GM21717 (cell line): ENCODE data around the gene PFKP.

Experiments used
- ATAC-seq: cut with Tn5 transposase; IDR thresholded peaks from one replicate; pipeline ENCODE4 v1.9.1; 2021; ENCODE audit warnings: mild to moderate bottlenecking, moderate library complexity; ENCODE audit not compliant: unreplicated experiment

PFKP gene

DNA sequence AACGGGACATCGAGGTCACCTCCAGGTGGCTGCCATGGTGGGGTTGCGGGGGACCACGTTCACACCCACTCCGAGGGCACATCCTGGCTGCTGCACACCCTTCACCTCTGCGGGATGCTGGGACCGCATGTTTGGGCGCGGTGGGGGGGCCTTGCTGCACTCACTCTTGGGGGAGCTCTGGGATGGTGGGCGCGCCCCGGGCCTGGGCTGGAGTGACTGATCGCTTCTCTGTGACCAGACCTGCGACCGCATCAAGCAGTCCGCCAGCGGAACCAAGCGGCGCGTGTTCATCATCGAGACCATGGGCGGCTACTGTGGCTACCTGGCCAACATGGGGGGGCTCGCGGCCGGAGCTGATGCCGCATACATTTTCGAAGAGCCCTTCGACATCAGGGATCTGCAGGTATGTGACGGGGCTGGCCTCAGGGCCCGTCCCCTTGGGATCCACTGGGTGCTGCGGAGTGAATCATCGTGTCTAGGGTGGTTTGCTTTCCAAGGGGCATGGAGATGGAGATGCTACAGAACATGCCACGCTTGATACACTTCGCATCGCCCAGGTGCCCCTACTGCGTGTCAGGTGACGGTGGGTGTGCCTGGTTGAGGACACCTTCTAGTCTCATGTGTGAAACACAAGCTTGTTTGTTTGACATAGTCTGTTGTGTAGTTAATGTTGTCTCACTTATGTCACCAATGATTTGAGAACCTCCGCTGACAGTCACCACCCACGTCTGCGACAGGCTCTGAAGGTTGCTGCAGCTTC is 62.4 kb downstream of the PFKP start:
- no peak for ATAC-seq

DNA sequence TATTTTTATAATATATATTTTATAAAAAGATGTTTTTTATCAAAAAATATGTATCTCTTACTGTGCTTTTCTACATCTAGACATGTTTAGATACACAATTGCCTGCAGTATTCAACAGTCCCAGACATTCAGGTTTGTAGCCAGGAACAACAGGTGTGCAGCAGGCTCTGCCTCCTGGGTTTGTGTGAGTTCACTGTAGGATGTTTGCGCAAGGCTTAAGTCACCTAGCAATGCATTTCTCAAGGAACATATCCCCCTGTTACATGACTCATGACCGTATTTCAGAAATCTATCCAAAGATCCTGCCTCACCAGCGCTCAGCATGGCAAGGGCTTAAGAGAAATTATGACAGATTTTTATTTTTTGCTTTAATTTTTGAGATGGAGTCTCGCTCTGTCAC is 63.8 kb downstream of the PFKP start:
- ATAC-seq = no peak

DNA sequence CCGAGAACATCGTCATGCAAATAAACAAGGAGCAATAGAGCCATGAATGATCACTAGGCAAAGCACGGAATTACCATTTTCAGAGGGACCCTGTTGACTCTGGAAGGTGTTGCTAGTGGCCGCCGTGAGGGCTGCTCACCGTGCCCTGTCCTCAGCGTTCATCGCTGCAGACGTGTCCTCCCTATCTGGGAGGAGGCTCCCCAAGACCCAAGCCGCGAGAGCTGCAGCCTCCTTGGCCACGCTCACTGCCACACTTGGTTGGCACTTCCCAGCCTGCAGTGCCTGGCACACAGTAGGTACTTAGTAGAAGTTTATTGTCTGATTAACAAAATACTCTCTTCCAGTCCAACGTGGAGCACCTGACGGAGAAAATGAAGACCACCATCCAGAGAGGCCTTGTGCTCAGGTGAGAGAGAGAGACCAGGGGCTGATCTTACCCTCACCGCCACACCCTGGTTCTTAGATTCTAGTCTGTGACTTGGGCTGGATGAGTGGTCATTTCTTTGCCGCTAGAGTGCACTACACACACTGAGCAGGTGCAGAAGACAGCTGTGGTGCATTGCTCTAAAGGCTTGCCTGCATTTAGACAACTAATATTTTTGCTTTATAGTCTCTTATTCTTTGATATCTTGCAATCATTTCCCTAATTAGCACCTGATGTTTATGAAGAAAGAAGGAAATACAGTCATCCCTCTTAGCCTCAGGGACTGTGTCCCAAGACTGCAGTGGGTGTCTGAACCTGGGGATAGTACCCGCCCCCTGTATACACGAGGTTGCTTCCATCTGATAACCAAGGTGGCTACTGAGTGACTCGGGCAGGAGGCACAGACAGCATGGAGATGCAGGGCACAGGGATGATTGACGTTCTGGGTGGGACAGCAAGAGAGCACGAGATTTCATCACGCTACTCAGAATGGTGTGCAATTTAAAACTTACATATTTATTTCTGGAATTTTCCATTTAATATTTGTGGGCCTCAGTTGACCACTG is 65.0 kb downstream of the PFKP start:
- ATAC-seq = no peak

DNA sequence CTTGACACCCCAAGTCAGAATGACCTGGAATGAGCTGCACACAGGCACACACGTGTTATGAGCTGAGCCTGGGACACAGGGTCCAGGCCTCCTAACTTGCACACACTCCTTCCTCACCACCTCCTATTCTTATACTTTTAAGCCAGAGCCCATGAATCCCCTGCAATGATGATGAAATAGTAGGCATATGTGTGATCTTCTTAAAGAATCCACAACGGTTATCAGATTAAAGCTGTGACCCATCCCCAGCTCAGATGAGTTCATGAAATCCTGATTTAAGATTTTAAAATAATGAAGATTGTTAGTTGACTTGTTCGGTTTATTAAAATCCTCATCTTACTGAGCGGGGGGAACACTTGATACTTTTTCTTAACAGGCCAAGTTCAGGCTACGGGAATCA is 66.6 kb downstream of the PFKP start:
- no peak for ATAC-seq

GRCh38 chr10:3135006-3135405 is 67.7 kb downstream of the PFKP start:
- no peak for ATAC-seq

DNA sequence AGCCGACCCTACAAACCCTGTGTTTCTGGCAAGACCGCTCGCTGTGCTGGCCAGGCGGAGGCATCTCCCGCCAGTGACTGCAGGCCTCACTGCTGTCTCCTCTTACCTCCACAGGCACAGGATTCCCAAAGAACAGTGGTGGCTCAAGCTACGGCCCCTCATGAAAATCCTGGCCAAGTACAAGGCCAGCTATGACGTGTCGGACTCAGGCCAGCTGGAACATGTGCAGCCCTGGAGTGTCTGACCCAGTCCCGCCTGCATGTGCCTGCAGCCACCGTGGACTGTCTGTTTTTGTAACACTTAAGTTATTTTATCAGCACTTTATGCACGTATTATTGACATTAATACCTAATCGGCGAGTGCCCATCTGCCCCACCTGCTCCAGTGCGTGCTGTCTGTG is 69.0 kb downstream of the PFKP start:
- ATAC-seq = no peak

DNA sequence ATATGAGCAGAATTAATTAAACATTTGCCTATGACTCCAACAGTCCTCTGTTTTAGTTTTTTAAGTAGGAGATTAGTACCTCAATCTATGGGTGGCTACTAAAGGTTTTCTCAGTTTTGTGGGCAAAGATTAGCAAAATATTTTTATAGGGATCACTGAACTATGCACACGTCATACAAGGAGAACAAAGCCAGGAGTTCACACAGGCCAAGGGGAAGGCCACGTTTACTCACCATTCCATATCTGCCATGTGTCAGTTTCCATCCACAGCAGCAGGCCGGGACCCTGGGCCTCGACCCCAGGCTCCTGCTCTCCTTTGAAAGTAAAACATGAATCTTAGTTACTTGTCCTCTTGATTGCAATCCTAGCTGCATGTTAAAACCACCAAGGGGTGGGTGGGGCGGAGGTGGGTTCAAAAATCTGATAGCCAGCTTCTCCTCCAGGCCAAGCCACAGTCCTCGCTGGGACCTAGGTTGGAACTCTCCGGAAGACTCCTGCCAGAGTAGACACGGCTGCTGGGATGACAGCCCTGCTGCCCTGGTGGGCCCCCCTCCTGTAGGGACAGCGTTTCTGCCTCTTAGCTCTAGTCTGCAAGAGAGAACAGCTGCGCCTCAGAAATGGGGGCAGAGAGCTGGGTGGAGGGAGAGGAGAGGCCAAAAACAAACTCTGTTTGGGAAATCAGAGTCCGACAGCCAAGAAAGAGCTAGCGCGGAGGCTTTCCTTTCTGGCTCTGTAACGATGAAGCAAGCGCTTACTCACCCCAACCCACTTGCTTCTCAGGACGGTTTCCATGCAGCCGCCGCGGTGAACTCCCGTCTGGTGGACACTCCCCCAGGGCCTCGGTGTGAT is 69.6 kb downstream of the PFKP start:
- no peak for ATAC-seq

GRCh38 chr10:3137958-3138726 is 70.8 kb downstream of the PFKP start:
- ATAC-seq = no peak

- no peak for ATAC-seq
These were observed 72.0 kb downstream of the PFKP start for GRCh38 chr10:3139216-3139910.

- ATAC-seq = no peak
These were observed 72.9 kb downstream of the PFKP start for GRCh38 chr10:3140280-3140679.

GRCh38 chr10:3141351-3142005 is 74.1 kb downstream of the PFKP start:
- no peak for ATAC-seq

- ATAC-seq = no peak
These were observed 75.0 kb downstream of the PFKP start for GRCh38 chr10:3142146-3142875.

GRCh38 chr10:3143366-3143765 is 76.0 kb downstream of the PFKP start:
- no peak for ATAC-seq

DNA sequence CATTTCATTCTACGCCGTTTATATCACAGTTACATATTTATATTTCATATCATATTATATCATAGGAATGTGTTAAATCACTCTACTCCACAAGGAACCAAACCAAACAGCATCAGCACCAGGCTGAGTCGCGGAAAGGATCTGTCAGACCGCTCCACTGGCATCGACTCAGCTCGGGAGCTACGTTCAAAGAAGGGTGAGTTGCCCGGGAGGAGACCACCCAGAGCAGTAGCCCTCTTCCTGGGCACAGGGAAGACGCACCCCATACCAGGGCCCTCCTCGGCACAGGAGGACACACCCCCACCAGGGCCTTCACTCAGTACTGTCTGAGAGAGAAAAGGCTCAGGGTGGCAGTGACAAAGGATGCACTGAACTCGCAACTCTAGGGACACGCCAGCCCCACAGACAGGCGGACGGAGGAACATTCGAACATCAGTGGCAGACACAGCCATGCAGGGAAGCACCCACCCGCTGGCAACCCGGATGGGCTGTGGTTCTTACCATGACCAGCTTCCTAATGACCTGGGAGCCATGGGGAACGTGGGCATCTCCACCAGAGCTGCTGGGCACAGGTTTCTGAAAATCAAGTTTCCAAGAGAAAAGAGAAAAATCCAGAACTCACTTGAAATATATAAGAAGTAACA is 76.6 kb downstream of the PFKP start:
- ATAC-seq = no peak

- no peak for ATAC-seq
These were observed 78.0 kb downstream of the PFKP start for GRCh38 chr10:3145366-3145765.

DNA sequence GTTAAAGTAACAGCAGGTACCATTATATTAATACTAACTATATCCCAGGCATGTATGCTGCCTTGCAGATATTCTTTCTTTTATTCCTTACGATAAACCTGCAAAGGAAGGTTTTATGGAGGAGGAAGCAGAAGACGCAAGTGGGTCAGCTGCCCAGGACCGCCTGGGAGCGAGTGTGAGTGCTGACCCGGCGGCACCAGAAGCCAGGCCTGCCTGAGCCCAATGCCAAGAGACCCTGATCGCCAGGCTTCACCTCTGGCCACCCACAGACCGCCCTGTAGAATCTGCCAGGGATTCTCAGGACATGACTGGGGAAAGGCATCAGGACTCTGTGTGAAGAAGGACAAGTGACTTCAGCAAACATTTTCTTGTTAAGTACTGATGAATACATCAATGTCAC is 78.9 kb downstream of the PFKP start:
- no peak for ATAC-seq

DNA sequence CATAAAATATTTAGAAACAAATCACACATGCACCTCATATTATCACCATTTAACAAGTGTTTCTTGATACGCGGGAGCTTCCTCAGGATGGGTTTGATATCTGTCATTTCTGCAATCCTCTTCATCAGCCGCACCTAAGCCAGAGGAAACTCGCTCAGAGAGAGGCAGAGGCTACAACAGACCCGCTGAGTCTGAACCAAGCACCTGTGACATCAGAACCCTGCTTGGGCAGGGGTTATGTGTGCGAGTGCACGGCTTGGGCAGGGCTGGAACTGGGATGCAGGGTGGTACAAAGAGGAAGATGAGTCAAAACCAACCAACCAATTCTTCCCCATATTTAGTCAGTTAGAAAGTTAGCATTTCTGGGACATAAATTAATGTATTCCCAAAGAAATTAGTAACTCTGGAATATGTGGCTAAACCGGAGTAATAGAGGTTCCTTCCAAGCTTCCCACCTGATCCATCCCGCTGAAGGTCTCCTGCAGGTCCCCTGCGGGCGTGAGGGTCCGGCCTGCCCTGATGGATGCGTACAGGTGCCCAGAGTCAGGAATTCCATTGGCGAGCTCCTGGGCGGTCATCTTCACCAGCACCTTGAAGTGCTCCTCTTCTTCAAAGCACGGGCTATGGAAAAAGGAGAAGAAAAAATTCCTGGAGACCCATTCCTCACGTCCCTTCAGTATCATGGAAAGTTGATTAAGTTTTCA is 79.9 kb downstream of the PFKP start:
- no peak for ATAC-seq
